ENCODE data around the gene SMOC2. TPM values are rescaled to one million over a fixed set of nuclear protein-coding genes. Genes with fewer than 3 reads are reported as not detected.

SMOC2 gene
- polyA plus RNA-seq, 1 donor (not counting 4 experiments of a cell fraction or from before 2014, with no cell fraction given): 1.1 TPM

- Histone ChIP-seq H3K4me2 (ENCODE audit: control insufficient read depth, extremely low read depth, insufficient read depth, low read depth, low read length) (no peak overlapping the region), H3K79me2 (ENCODE audit: control insufficient read depth, insufficient read depth, low read length) (no peaks in the 10 kb centered on the region), H3K4me1 (ENCODE audit: control insufficient read depth, extremely low read depth, insufficient read depth, low read length) (no peaks in the 10 kb centered on the region), H3K36me3 (ENCODE audit: control insufficient read depth in 2 of 2, extremely low read depth in 1 of 2, insufficient read depth in 2 of 2, low read length in 2 of 2) (no peaks in the 10 kb centered on the region), H3K9ac (ENCODE audit: control insufficient read depth, extremely low read depth, insufficient read depth, low read length) (no peak overlapping the region), H4K20me1 (ENCODE audit: control insufficient read depth, extremely low read depth, insufficient read depth, low read length) (no peaks in the 10 kb centered on the region), H3K4me3 (ENCODE audit: control insufficient read depth in 2 of 3, extremely low read depth in 1 of 3, insufficient read depth in 2 of 3, low read depth in 1 of 3, low read length in 3 of 3) (no peak overlapping the region), H2AFZ (ENCODE audit: control insufficient read depth, low read length) (no peak overlapping the region), H3K9me3 (ENCODE audit: control insufficient read depth, low read depth, low read length) (no peaks in the 10 kb centered on the region), H3K9me1 (ENCODE audit: control insufficient read depth, extremely low read depth, insufficient read depth, low read length) (no peaks in the 10 kb centered on the region), H3K27me3 (ENCODE audit: control insufficient read depth, extremely low read depth, insufficient read depth, low read length) (peaks cover 7% of the 10 kb centered on the region), H3K27ac (ENCODE audit: control insufficient read depth, insufficient read depth, low read length) (no peak overlapping the region)
- TF ChIP-seq EZH2 (IDR thresholded peaks at IDR 0.05; ENCODE audit: low read length) (no peak), CTCF (optimal IDR thresholded peaks at IDR 0.05 in 1 of 3, IDR thresholded peaks at IDR 0.05 in 1 of 3, conservative IDR thresholded peaks at IDR 0.05 in 1 of 3; ENCODE audit: extremely low read depth in 1 of 3, insufficient read depth in 2 of 3, low read length in 3 of 3) (no peak)
- DNase-seq (ENCODE audit: low read depth, low spot score) (no peak), FAIRE-seq (no peak)
- dilution Hi-C loops (cut with MboI; ENCODE audit: extremely low pct_ligation_motif_present, low sequenced_read_pairs): no loop called here
Measured at GRCh38 chr6:168417191-168417590, 23.8 kb upstream of the SMOC2 start.

- Histone ChIP-seq H4K20me1 (ENCODE audit: control insufficient read depth, extremely low read depth, insufficient read depth, low read length) (no peaks in the 10 kb centered on the region), H3K9me3 (ENCODE audit: control insufficient read depth, low read depth, low read length) (no peaks in the 10 kb centered on the region), H3K79me2 (ENCODE audit: control insufficient read depth, insufficient read depth, low read length) (no peaks in the 10 kb centered on the region), H3K9ac (ENCODE audit: control insufficient read depth, extremely low read depth, insufficient read depth, low read length) (no peak overlapping the region), H3K36me3 (ENCODE audit: control insufficient read depth in 2 of 2, extremely low read depth in 1 of 2, insufficient read depth in 2 of 2, low read length in 2 of 2) (no peaks in the 10 kb centered on the region), H3K27me3 (ENCODE audit: control insufficient read depth, extremely low read depth, insufficient read depth, low read length) (peaks cover 7% of the 10 kb centered on the region), H3K4me3 (ENCODE audit: control insufficient read depth in 2 of 3, extremely low read depth in 1 of 3, insufficient read depth in 2 of 3, low read depth in 1 of 3, low read length in 3 of 3) (no peak overlapping the region), H3K9me1 (ENCODE audit: control insufficient read depth, extremely low read depth, insufficient read depth, low read length) (no peaks in the 10 kb centered on the region), H3K27ac (ENCODE audit: control insufficient read depth, insufficient read depth, low read length) (no peak overlapping the region), H3K4me1 (ENCODE audit: control insufficient read depth, extremely low read depth, insufficient read depth, low read length) (no peaks in the 10 kb centered on the region), H3K4me2 (ENCODE audit: control insufficient read depth, extremely low read depth, insufficient read depth, low read depth, low read length) (no peak overlapping the region), H2AFZ (ENCODE audit: control insufficient read depth, low read length) (no peak overlapping the region)
- TF ChIP-seq CTCF (optimal IDR thresholded peaks at IDR 0.05 in 1 of 3, IDR thresholded peaks at IDR 0.05 in 1 of 3, conservative IDR thresholded peaks at IDR 0.05 in 1 of 3; ENCODE audit: extremely low read depth in 1 of 3, insufficient read depth in 2 of 3, low read length in 3 of 3) (no peak), EZH2 (IDR thresholded peaks at IDR 0.05; ENCODE audit: low read length) (no peak)
- no peak for FAIRE-seq
- dilution Hi-C loops (cut with MboI; ENCODE audit: extremely low pct_ligation_motif_present, low sequenced_read_pairs): no loop called here
- DNase-seq (ENCODE audit: low read depth, low spot score): no peak
Measured at GRCh38 chr6:168417679-168418557, 23.1 kb upstream of the SMOC2 start.
